GM19043 (cell line): Measurements from ENCODE around the gene LAMP1.
"Not testable (repeated sequence)": the region's sequence is repeated elsewhere in the genome, so short reads cannot be mapped to it uniquely, and the experiment has no call there.

Experiments used
- ATAC-seq: cut with Tn5 transposase; IDR thresholded peaks from one replicate; pipeline ENCODE4 v1.9.1; 2021; ENCODE audit warnings: low read depth; ENCODE audit not compliant: unreplicated experiment

LAMP1 gene

GRCh38 chr13:113325779-113326178 lies 28.7 kb downstream of the LAMP1 start:
- ATAC-seq: no peak

GRCh38 chr13:113327391-113327765 lies 30.3 kb downstream of the LAMP1 start:
- no peak for ATAC-seq

DNA sequence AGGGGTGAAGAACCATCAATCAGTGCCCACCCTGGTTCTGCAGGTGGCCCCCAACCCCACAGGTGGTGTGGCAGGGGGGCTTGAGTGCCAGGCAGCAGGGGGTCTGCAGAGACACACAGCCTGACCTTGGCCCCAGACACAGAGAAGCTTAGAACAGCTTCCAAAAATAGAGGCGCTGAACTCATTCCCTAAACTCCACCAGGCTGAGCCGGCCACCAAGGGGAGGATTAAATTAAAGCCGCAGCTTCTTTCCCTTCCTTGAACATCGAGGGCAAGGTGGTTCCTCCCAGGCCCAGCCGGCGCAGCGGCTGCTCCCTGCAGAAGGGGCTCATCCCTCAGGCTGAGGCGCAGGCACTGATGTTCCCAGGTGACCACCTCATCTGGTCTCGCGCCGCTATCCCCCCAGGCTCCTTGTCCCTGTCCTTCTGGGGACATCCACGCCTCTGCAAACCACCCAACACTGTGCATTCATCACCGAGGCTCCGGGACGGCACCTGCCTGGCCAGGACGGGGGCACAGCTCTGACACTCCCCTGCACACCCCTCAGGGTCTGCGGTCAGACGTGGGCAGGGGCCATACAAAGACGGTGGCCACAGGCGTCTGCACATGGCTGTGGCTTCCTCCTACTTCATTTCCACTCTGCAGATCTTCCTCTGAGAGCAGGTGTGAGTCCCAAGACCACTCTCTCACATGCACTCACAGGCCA lies 30.9 kb downstream of the LAMP1 start:
- ATAC-seq: no peak

DNA sequence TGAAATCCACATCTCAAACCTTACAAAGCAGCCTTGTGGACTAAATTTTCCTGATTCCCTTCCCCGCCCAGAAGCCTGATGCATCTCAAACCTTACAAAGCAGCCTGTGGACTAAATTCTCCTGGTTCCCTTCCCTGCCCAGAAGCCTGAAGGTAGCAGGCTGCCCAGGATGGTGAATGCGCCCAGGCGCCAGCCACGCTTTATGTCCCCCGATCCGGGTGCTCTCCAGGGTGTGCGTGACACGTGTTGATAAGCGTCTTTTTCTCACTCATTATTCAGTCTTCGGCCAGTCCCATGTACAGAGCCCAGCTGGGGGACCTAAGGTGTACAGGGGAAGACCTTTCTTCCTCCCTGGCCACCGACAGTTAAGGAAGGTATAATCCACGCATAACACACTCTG lies 31.8 kb downstream of the LAMP1 start:
- ATAC-seq: no peak

GRCh38 chr13:113329656-113330312 lies 32.7 kb downstream of the LAMP1 start:
- ATAC-seq: no peak

- ATAC-seq: no peak
Observed at GRCh38 chr13:113332615-113333014, 35.6 kb downstream of the LAMP1 start.

DNA sequence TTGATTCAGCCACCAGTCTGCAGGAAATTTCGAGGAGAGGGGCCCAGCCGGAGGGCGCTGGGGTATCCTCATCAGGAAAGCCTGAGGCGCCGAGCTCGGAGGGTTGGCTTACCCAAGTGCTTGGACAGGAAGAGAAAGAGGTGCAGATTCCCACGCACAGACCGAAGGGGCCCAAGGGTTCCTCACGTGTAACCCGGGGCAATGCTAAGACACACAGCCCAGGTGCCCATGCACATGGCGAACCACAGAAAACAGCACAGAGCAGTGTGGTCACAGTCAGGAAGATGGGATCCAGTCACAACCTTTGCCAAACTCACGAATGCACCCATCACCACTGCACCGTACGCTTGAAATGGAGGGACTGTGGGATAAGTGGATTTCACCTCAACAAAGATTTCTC lies 36.0 kb downstream of the LAMP1 start:
- no peak for ATAC-seq

DNA sequence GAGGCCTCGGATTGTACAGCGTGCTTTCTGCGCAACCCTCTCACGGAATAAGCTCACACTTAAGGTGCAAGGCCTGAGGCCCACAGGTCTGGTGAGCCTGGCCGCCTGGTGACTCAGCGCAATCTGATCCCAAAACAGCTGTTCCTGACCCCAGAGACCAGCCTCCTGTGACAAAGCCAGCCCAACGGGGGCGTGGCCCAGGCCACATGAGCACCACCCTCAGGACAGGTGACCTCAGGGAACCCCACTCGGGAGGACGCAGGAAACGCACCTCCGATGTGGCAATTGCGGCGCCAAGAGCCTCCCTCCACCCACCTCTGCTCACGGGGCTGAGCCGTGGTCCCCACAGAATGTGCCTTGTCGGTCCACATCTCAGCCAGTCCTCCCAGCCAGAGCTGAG lies 40.5 kb downstream of the LAMP1 start:
- no peak for ATAC-seq

DNA sequence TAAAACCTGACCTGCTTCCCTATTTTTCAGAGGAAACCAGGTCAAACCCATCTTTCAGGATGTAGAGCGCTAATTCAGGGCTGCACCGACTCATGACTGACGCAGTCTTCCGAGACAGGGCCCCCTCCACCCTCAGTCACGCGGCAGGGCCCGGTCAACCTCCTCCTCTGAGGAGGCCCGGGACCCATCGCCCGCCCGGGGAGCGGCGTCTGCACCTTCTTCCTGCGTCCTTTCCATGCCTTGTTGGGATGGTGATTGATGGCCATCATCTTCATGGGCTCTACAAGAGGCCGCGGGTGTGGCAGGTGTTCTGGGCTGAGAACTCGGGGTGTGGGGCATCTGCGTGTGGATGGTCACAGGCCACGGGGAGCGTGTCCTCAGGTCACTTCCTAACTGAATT lies 40.9 kb downstream of the LAMP1 start:
- ATAC-seq: no peak

- no peak for ATAC-seq
Observed at GRCh38 chr13:113338451-113338850, 41.4 kb downstream of the LAMP1 start.

DNA sequence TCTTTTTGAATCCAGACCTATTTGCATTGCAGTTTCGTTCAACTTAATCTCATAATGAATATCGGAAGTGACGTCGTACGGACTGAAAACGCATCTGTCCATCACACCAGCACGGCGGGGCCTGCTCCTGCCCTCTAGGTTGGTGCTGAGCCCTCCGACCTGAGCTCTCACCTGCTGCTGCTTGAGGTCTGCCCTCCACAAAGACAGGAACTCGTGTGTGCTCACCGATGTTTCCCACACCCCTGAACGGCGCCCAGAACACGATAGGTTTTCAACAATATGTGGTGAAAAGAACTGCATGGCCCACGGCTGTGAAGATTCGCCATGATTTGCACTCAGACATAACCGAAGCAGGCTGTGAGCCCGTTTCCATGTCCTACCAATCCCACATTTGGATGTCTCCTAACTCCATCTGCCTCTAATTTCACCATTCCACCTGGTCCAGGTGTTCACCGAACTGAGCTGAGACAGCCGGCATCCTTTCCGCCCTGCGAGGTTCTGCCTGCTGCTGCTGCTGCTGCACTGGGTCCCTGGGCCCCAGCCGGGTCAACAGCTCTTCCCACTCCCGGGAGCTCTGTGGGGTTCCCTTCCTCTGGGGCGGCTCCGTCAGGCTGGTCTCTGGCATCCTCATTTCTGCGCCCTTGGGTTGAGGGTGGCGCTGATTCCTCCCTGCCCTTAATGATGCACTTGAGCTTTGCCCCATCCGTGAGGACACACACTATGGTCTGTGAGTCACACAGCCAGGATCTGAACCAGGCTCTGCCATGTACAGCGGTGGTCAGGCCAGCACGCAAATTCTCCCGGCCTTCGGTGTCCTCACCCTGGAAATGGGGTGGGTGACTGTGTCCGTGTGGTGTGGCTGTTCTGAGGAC lies 46.0 kb downstream of the LAMP1 start:
- no peak for ATAC-seq

DNA sequence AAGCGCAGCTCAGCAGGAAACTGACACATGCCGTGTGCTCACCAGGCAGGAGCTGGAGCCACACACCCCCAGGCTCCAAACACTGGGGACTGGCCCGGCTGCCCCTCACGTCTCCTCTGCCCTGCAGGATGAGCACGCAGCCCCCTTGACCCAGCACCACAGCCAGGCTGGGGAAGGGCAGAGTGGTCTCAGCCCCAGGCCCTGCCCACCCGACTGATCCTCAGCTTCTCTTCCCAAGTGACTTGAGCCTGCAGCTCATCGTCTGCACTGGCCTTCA lies 46.6 kb downstream of the LAMP1 start:
- ATAC-seq: no peak

DNA sequence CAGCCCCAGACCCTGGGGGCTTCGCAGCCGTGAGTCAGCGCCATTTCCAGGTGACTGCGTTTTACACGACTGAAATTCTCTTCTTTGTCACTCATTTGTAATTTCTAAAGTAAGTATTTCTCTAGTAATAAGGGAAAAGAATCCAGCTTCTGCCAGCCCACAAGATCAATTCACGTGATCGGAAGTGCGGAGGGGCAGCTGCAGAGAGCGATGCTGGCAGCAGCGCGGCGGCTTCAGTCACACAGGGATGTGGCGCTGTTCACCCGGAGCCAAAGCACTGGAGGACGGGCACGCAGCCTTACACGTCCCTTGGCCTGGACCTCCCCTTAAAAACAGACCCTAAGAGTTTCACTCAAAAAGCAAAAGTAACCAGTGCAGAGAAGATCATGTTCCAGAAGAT lies 48.4 kb downstream of the LAMP1 start:
- ATAC-seq: no peak

DNA sequence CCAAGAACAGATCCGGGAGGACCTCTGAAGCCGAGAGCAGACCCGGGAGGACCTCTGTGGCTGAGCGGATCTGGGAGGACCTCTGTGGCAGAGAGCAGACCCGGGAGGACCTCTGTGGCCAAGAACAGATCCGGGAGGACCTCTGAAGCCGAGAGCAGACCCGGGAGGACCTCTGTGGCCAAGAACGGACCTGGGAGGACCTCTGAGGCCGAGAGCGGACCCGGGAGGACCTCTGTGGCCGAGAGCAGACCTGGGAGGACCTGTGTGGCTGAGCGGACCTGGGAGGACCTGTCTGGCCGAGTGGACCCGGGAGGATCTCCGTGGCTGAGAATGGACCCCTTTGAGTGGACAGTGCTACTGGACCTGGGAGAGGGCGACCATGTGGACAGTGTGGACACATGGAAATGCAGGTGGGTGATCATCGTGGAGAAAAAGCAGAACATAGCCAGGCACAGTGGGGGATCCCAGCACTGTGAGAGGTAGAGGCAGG lies 50.7 kb downstream of the LAMP1 start:
- not testable (repeated sequence) for ATAC-seq

DNA sequence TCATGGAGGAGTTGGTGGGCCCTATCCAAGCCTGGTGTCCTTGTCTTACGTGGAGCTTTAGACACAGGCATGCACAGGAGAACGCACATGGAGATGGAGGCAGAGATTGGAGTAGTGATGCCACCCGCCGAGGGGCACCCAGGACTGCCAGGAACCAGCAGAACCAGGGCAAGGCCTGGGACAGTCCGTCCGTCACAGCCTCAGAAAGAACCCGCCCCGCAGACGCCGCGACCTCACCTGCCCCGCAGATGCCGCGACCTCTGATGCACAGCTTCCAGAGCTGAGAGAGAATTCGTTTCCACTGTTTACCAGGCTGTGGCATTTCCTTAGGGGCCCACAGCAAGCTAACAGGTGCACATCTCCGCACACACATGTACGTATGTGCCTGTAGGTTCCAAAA lies 51.6 kb downstream of the LAMP1 start:
- ATAC-seq: no peak

- no peak for ATAC-seq
Observed at GRCh38 chr13:113349050-113349449, 52.0 kb downstream of the LAMP1 start.

- no peak for ATAC-seq
Observed at GRCh38 chr13:113349491-113349890, 52.5 kb downstream of the LAMP1 start.

- no peak for ATAC-seq
Observed at GRCh38 chr13:113350065-113350937, 53.3 kb downstream of the LAMP1 start.

GRCh38 chr13:113350938-113351335 lies 53.9 kb downstream of the LAMP1 start:
- ATAC-seq: no peak

- ATAC-seq: no peak
Observed at GRCh38 chr13:113351514-113352026, 54.5 kb downstream of the LAMP1 start.
